Uterus (tissue), 2 donors: Measurements from ENCODE around the gene ARSB.

Experiments
- POLR2A ChIP-seq, 2 donors: fragments of 450-650 bp; IDR thresholded peaks; one replicate each; pipeline ENCODE4 v1.6.1; 2016; ENCODE audit warnings: antibody characterized with exemption in 2 of 2, mild to moderate bottlenecking in 1 of 2, moderate library complexity in 1 of 2
- TF ChIP-seq, protein P1 (sequence below), 4 experiments: fragments of 200-600 bp in 2 of 4; fragments of 450-650 bp in 2 of 4; sonication (generic) in 2 of 4; IDR thresholded peaks; one replicate each; pipeline ENCODE4 v1.5.1; 2016 to 2019; ENCODE audit warnings: antibody characterized with exemption in 4 of 4, mild to moderate bottlenecking in 2 of 4, moderate library complexity in 1 of 4

DNA sequence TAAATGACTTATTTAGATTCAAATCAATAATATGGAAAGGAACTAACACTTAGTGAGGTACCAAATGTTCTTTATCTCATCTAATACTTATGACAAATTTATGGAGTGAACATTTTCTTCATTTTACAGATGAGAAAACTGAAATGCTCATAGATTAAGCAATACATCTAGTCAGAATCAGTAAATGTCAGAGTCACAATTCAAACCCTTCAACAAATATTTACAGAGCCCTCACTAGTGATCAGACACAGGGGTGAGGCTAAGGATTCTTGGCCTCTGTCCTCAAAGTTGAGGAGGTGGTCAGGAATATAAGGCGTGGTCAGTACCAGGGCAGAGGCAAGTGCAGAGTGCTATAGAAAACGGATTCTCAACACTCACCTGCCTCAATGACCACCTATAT, 29.5 kb upstream of the ARSB start:
- TF ChIP-seq, protein P1, sequence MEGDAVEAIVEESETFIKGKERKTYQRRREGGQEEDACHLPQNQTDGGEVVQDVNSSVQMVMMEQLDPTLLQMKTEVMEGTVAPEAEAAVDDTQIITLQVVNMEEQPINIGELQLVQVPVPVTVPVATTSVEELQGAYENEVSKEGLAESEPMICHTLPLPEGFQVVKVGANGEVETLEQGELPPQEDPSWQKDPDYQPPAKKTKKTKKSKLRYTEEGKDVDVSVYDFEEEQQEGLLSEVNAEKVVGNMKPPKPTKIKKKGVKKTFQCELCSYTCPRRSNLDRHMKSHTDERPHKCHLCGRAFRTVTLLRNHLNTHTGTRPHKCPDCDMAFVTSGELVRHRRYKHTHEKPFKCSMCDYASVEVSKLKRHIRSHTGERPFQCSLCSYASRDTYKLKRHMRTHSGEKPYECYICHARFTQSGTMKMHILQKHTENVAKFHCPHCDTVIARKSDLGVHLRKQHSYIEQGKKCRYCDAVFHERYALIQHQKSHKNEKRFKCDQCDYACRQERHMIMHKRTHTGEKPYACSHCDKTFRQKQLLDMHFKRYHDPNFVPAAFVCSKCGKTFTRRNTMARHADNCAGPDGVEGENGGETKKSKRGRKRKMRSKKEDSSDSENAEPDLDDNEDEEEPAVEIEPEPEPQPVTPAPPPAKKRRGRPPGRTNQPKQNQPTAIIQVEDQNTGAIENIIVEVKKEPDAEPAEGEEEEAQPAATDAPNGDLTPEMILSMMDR (IDR thresholded peaks at IDR 0.05) = no peak
- TF ChIP-seq POLR2A (IDR thresholded peaks at IDR 0.05) = no peak
